ENCODE data around the gene CMIP.

CMIP gene

DNA sequence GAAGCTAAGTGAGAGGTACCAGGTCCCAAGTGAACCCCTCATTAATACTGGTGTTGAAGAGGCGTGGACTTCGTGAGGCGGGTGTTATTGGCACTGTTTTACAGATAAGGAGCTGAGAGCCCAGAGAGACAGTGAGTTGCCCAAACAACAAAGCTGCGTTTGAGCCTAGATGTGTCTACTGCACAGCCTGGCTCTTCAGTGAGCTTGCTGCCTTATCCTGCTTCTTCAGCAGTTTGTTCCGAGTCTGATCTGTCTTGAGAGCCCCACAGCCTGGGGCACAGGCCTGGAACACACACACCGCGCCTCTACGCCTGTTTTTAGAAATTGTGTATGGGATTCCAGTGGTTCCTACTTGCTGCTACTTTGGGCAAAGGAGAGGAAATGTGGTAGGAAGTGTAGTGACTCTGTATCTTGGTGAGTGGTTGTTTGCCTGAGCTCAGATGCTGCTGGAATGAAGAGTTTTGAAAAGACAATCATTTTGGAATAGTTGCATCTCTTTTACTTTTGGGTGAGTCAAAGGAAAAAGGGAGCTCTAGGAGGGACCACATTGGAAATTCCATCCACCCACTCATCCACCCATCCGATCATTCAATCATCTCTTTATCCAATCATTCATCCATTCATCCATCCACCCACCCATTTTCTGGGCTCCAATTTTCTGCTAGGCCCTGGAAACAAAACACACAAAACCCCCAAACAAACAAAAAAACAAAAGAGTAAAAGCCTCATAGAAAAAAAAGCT, 312.2 kb downstream of the CMIP start:
- DNase-seq = no peak

DNA sequence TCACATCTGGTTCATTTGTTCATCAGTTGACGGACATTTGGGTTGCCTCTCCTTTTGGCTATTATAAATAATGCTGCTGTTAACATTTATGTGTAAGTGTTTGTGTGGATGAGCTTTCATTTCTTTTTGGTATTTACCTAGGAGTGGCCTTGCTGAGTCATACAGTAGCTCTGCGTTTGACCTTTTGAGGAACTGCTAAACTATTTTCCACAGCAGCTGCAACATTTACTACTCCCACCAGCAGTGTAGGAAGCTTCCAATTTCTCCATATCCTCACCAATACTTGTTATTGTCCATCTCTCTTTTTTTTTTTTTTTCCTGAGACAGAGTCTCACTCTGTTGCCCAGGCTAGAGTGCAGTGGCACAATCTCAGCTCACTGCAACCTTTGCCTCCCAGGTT, 313.8 kb downstream of the CMIP start:
- DNase-seq = no peak
